Liver (tissue), 3 donors: ENCODE results near the gene TUBA4B.

ENCODE experiments used
- GABPA ChIP-seq, 2 donors: IDR thresholded peaks in 1 of 2; conservative IDR thresholded peaks in 1 of 2; 2 replicates each; pipeline ENCODE4 v1.6.1; 2016; ENCODE audit warnings: antibody characterized with exemption in 2 of 2, mild to moderate bottlenecking in 1 of 2, moderate library complexity in 1 of 2
- SP1 ChIP-seq: IDR thresholded peaks from 2 replicates; pipeline ENCODE4 v1.6.1; 2018; ENCODE audit warnings: antibody characterized with exemption, mild to moderate bottlenecking
- YY1 ChIP-seq: IDR thresholded peaks from 2 replicates; pipeline ENCODE4 v1.6.1; 2016; ENCODE audit warnings: antibody characterized with exemption, mild to moderate bottlenecking
- TF ChIP-seq, protein P1 (sequence below): fragments of 150-350 bp; IDR thresholded peaks from 2 replicates; pipeline ENCODE4 v1.5.1; 2017; ENCODE audit warnings: improper control_type of control experiment, low read depth, low read length; ENCODE audit not compliant: missing input control
- TF ChIP-seq, protein P2 (sequence below): IDR thresholded peaks from 2 replicates; pipeline ENCODE4 v1.6.1; 2016; ENCODE audit warnings: antibody characterized with exemption
- donor health status: healthy.
- donor health status: healthy.

- TF ChIP-seq, protein P1, sequence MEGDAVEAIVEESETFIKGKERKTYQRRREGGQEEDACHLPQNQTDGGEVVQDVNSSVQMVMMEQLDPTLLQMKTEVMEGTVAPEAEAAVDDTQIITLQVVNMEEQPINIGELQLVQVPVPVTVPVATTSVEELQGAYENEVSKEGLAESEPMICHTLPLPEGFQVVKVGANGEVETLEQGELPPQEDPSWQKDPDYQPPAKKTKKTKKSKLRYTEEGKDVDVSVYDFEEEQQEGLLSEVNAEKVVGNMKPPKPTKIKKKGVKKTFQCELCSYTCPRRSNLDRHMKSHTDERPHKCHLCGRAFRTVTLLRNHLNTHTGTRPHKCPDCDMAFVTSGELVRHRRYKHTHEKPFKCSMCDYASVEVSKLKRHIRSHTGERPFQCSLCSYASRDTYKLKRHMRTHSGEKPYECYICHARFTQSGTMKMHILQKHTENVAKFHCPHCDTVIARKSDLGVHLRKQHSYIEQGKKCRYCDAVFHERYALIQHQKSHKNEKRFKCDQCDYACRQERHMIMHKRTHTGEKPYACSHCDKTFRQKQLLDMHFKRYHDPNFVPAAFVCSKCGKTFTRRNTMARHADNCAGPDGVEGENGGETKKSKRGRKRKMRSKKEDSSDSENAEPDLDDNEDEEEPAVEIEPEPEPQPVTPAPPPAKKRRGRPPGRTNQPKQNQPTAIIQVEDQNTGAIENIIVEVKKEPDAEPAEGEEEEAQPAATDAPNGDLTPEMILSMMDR, result no peak
- no peak for TF ChIP-seq GABPA (IDR thresholded peaks at IDR 0.05 in 1 of 2, conservative IDR thresholded peaks at IDR 0.05 in 1 of 2)
- TF ChIP-seq SP1, result no peak
- TF ChIP-seq, protein P2, sequence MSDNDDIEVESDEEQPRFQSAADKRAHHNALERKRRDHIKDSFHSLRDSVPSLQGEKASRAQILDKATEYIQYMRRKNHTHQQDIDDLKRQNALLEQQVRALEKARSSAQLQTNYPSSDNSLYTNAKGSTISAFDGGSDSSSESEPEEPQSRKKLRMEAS, result no peak
- no peak for TF ChIP-seq YY1
Observed at GRCh38 chr2:219204425-219205164, 48.4 kb upstream of the TUBA4B start.
